Amygdala (tissue), 56 donors: ENCODE results near the gene KLF7.

ENCODE experiments used
- DNase-seq, 56 donors: peaks; one replicate each; lab custom pipeline; 2025; lab: John Stamatoyannopoulos, UW

The KLF7 gene

GRCh38 chr2:207167099-207167923, 1.6 kb upstream of the KLF7 start:
- peak in 6 of 56 donors; percentile 11 to 73 (median 67) for DNase-seq

- peak in 55 of 56 donors; percentile 14 to 91 (median 69) for DNase-seq
These were observed 776 bp upstream of the KLF7 start for GRCh38 chr2:207166349-207167098.

GRCh38 chr2:207166039-207166348, 246 bp upstream of the KLF7 start:
- peak; percentile 82 to 100 (median 99) for DNase-seq

GRCh38 chr2:207164006-207164831, 1.5 kb downstream of the KLF7 start:
- peak in 51 of 56 donors; percentile 14 to 87 (median 58) for DNase-seq

GRCh38 chr2:207163756-207164005, 2.1 kb downstream of the KLF7 start:
- DNase-seq, result no peak

GRCh38 chr2:207163053-207163755, 2.5 kb downstream of the KLF7 start:
- DNase-seq, result peak in 9 of 56 donors; percentile 12 to 61 (median 35)

GRCh38 chr2:207162316-207162715, 3.4 kb downstream of the KLF7 start:
- DNase-seq, result peak in 1 of 56 donors; percentile 25

GRCh38 chr2:207161247-207162123, 4.3 kb downstream of the KLF7 start:
- peak in 8 of 56 donors; percentile 10 to 38 (median 20) for DNase-seq

GRCh38 chr2:207160115-207160514, 5.6 kb downstream of the KLF7 start:
- DNase-seq, result no peak

- DNase-seq, result no peak
These were observed 6.7 kb downstream of the KLF7 start for GRCh38 chr2:207159002-207159401.

- no peak for DNase-seq
These were observed 8.0 kb downstream of the KLF7 start for GRCh38 chr2:207157731-207158130.

GRCh38 chr2:207157162-207157481, 8.6 kb downstream of the KLF7 start:
- DNase-seq, result no peak

GRCh38 chr2:207156451-207157161, 9.1 kb downstream of the KLF7 start:
- no peak for DNase-seq

- DNase-seq, result peak in 2 of 56 donors; percentile 9 to 17
These were observed 10.0 kb downstream of the KLF7 start for GRCh38 chr2:207155516-207156444.

- DNase-seq, result no peak
These were observed 10.9 kb downstream of the KLF7 start for GRCh38 chr2:207154556-207155510.

- no peak for DNase-seq
These were observed 12.3 kb downstream of the KLF7 start for GRCh38 chr2:207153266-207153975.
